SK-N-SH (cell line): ENCODE measurements around the gene RREB1. TPM values are rescaled to one million over a fixed set of nuclear protein-coding genes. Genes with fewer than 3 reads are reported as not detected.

Experiments
- CTCF ChIA-PET: fragments of 300-600, 350-600 bp; formaldehyde crosslinking; extraction: SDS; loops from one replicate; lab custom pipeline; 2021; lab: Yijun Ruan, JAX
- POLR2A ChIA-PET: fragments of 350-600 bp; sonication (Branson Sonifier 250); formaldehyde crosslinking; extraction: SDS; loops from one replicate; lab custom pipeline; 2020; ENCODE audit warnings: antibody characterized with exemption, inconsistent platforms; lab: Yijun Ruan, JAX
- DNase-seq: peaks from one replicate; pipeline ENCODE4 v3.0.0; 2012
- H2AFZ ChIP-seq: fragments of 200-600 bp; sonication (generic); 2 replicates; pipeline ENCODE4 v1.8.1; 2016; ENCODE audit warnings: antibody characterized with exemption, mild to moderate bottlenecking, low read depth
- H3F3A ChIP-seq: fragments of 200-600 bp; sonication (generic); replicated peaks from 2 replicates; pipeline ENCODE3; 2016; ENCODE audit warnings: antibody characterized with exemption, mild to moderate bottlenecking; ENCODE audit not compliant: insufficient read depth
- H3K27ac ChIP-seq, 2 experiments: fragments of 200-500 bp in 1 of 2; fragments of 200-600 bp in 1 of 2; sonication (Bioruptor generic) in 1 of 2; sonication (generic), shearing (Covaris generic) in 1 of 2; 2 replicates each; pipeline versions ENCODE4 v1.5.1 to v1.6.1; 2014 to 2016; ENCODE audit warnings: low read depth in 2 of 2, inconsistent platforms in 1 of 2, low read length in 1 of 2, mild to moderate bottlenecking in 1 of 2, mixed read lengths in 1 of 2
- H3K27me3 ChIP-seq: fragments of 200-600 bp; sonication (generic), shearing (Covaris generic); 2 replicates; pipeline ENCODE4 v1.6.1; 2016; ENCODE audit warnings: mixed run types; ENCODE audit not compliant: insufficient read depth
- H3K36me3 ChIP-seq, 2 experiments: fragments of 200-500 bp in 1 of 2; fragments of 200-600 bp in 1 of 2; sonication (Bioruptor generic) in 1 of 2; sonication (generic) in 1 of 2; replicated peaks in 1 of 2; 2 replicates each; pipeline versions ENCODE3 to v1.5.1; 2014 to 2016; ENCODE audit warnings: low read length in 1 of 2, mild to moderate bottlenecking in 1 of 2; ENCODE audit not compliant: insufficient read depth in 2 of 2, control insufficient read depth in 1 of 2
- H3K4me1 ChIP-seq, 2 experiments: fragments of 200-500 bp in 1 of 2; fragments of 200-600 bp in 1 of 2; sonication (Bioruptor generic) in 1 of 2; sonication (generic), shearing (Covaris generic) in 1 of 2; 2 replicates each; pipeline versions ENCODE4 v1.5.1 to v1.6.1; 2014 to 2016; ENCODE audit warnings: low read depth in 1 of 2, low read length in 1 of 2, mixed run types in 1 of 2; ENCODE audit not compliant: insufficient read depth in 2 of 2, control insufficient read depth in 1 of 2
- H3K4me2 ChIP-seq: fragments of 200-600 bp; sonication (generic), shearing (Covaris generic); 2 replicates; pipeline ENCODE4 v1.6.1; 2017; ENCODE audit warnings: mixed run types
- H3K4me3 ChIP-seq, 2 experiments: fragments of 200-500 bp in 1 of 2; fragments of 200-600 bp in 1 of 2; sonication (Bioruptor generic) in 1 of 2; sonication (generic), shearing (Covaris generic) in 1 of 2; 2 replicates each; pipeline versions ENCODE4 v1.5.1 to v1.8.1; 2014 to 2016; ENCODE audit warnings: low read depth in 2 of 2, inconsistent platforms in 1 of 2, low read length in 1 of 2, mild to moderate bottlenecking in 1 of 2, mixed read lengths in 1 of 2, moderate library complexity in 1 of 2
- H3K79me2 ChIP-seq: fragments of 200-600 bp; sonication (generic); 2 replicates; pipeline ENCODE4 v1.8.1; 2017; ENCODE audit warnings: mild to moderate bottlenecking; ENCODE audit not compliant: insufficient read depth
- H3K9ac ChIP-seq: fragments of 200-600 bp; sonication (generic); 2 replicates; pipeline ENCODE4 v1.6.1; 2017; ENCODE audit warnings: mixed run types
- H3K9me2 ChIP-seq: fragments of 200-600 bp; sonication (generic); 2 replicates; pipeline ENCODE4 v1.6.1; 2017; ENCODE audit warnings: mixed run types
- H3K9me3 ChIP-seq: fragments of 200-600 bp; sonication (generic); 2 replicates; pipeline ENCODE4 v1.6.1; 2017; ENCODE audit warnings: mixed run types, mild to moderate bottlenecking, moderate library complexity
- H4K20me1 ChIP-seq: fragments of 200-600 bp; sonication (generic); 2 replicates; pipeline ENCODE4 v1.6.1; 2017; ENCODE audit warnings: mild to moderate bottlenecking, mixed run types; ENCODE audit not compliant: insufficient read depth
- CHD2 ChIP-seq: fragments of 150-350 bp; IDR thresholded peaks from 2 replicates; pipeline ENCODE4 v1.6.1; 2018; ENCODE audit warnings: low read length; ENCODE audit not compliant: partially characterized antibody
- EZH2phosphoT487 ChIP-seq: fragments of 200-600 bp; sonication (generic); IDR thresholded peaks from 2 replicates; pipeline ENCODE4 v1.6.1; 2017; ENCODE audit warnings: low read depth, mixed run types, mild to moderate bottlenecking, antibody characterized with exemption, moderate library complexity, borderline replicate concordance
- FOSL2 ChIP-seq: IDR thresholded peaks from 2 replicates; pipeline ENCODE4 v1.4.0; 2012; ENCODE audit warnings: low read depth, mild to moderate bottlenecking, moderate library complexity, borderline replicate concordance
- FOXM1 ChIP-seq: IDR thresholded peaks from 2 replicates; pipeline ENCODE4 v1.4.0; 2012; ENCODE audit warnings: low read depth, mild to moderate bottlenecking
- GABPA ChIP-seq: IDR thresholded peaks from 2 replicates; pipeline ENCODE4 v1.4.0; 2012; ENCODE audit warnings: low read depth, mild to moderate bottlenecking
- GATA2 ChIP-seq: sonication (generic); formaldehyde crosslinking; IDR thresholded peaks from 2 replicates; pipeline ENCODE4 v1.5.0; 2020; ENCODE audit warnings: mild to moderate bottlenecking, missing genetic modification reagents
- IRF3 ChIP-seq: fragments of 150-350 bp; IDR thresholded peaks from 2 replicates; pipeline ENCODE4 v1.6.1; 2016; ENCODE audit warnings: mild to moderate bottlenecking, low read depth, low read length
- RAD21 ChIP-seq: IDR thresholded peaks from 2 replicates; pipeline ENCODE4 v1.6.1; 2012; ENCODE audit warnings: mild to moderate bottlenecking, low read length
- REST ChIP-seq: IDR thresholded peaks from 2 replicates; pipeline ENCODE4 v1.6.1; 2012; ENCODE audit warnings: mild to moderate bottlenecking, low read depth, low read length, moderate library complexity
- SMC3 ChIP-seq: IDR thresholded peaks from 2 replicates; pipeline ENCODE4 v1.6.1; 2012; ENCODE audit warnings: low read depth, low read length, improper control_type of control experiment
- USF1 ChIP-seq: IDR thresholded peaks from 2 replicates; pipeline ENCODE4 v1.4.0; 2012; ENCODE audit warnings: low read depth, borderline replicate concordance
- USF2 ChIP-seq: fragments of 150-350 bp; IDR thresholded peaks from 2 replicates; pipeline ENCODE4 v1.6.1; 2017; ENCODE audit warnings: antibody characterized with exemption, low read length, low read depth, borderline replicate concordance
- YY1 ChIP-seq: IDR thresholded peaks from 2 replicates; pipeline ENCODE4 v1.4.0; 2012; ENCODE audit warnings: low read depth, mild to moderate bottlenecking
- ZBTB33 ChIP-seq: IDR thresholded peaks from 2 replicates; pipeline ENCODE4 v1.4.0; 2012; ENCODE audit warnings: low read depth, borderline replicate concordance
- WGBS: methylation state at CpG from one replicate; pipeline ENCODE4 v1.1.6; 2017; ENCODE audit warnings: low lambda C conversion rate; 5-methylcytosine and 5-hydroxymethylcytosine counted together
- polyA plus RNA-seq, 3 experiments: library from polyadenylated mRNA; depleted of rRNA; stranded (reverse); fragments of >200 nt; gene quantifications; 2 replicates each; pipeline ENCODE4 v1.2.3, GENCODE V29; 2012

Gene RREB1
- polyA plus RNA-seq, 1 of the 3 experiments (the other 2 are of a cell fraction) = 2.0 TPM

GRCh38 chr6:7164536-7165001, 56.8 kb downstream of the RREB1 start:
- no peak overlapping the region for H3K9ac ChIP-seq
- H2AFZ ChIP-seq = no peak overlapping the region
- CTCF ChIA-PET = interaction anchor here (1.2 kb wide), 1 partner anchor 79 kb away, joined by 3 read pairs; no protein-coding TSS in a partner anchor
- H3K79me2 ChIP-seq = peaks cover 89% of the 10 kb centered on the region
- no peaks in the 10 kb centered on the region for H3K9me3 ChIP-seq
- H3K27me3 ChIP-seq = no peaks in the 10 kb centered on the region
- H3K9me2 ChIP-seq = no peaks in the 10 kb centered on the region
- H3K4me2 ChIP-seq = no peak overlapping the region
- no peak overlapping the region for H3K4me3 ChIP-seq
- no peaks in the 10 kb centered on the region for H3K36me3 ChIP-seq
- TF ChIP-seq GATA2 (CRISPR knock-in tag) (no peak), RAD21 (no peak), CHD2 (no peak), IRF3 (no peak), EZH2phosphoT487 (no peak), USF1 (no peak), ZBTB33 (no peak), GABPA (no peak), REST (no peak), YY1 (no peak), USF2 (no peak), FOSL2 (no peak), FOXM1 (no peak), SMC3 (no peak)
- TF ChIP-seq, all 33 proteins: peak for 0
- H3K27ac ChIP-seq = no peak overlapping the region
- POLR2A ChIA-PET = no interaction called here
- DNase-seq = no peak
- peaks cover 4% of the 10 kb centered on the region for H3F3A ChIP-seq
- WGBS = 80% methylated on average over 5 of the region's 5 CpGs
- peaks cover 22% of the 10 kb centered on the region for H4K20me1 ChIP-seq
- peaks cover 9 to 40% of the 10 kb centered on the region in 2 experiments; a peak in 3 of 4 replicates for H3K4me1 ChIP-seq
